ENCODE measurements around the gene EXD1.

DNA sequence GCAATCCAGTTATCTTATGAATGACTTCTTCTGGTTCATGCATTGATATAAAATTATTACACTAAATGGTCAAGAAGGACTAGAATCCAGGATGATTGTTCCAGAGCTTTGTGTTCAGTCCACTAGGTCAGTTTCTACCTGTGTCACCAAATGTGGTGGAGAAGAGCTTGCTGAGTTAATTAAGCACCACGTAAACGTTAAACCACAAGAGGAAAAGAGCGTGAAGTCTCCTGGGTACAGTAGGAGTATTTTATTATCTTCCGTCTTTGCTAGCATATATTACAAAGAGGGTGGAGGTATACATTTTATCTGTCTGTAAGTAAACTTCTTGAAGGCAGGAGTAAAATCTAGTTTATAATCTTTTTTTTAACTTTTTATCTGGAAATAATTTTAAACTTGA lies 24.0 kb upstream of the EXD1 start:
- TF ChIP-seq DNMT1 (CRISPR knock-in tag; IDR thresholded peaks at IDR 0.05), result no peak
- no peak for TF ChIP-seq CEBPB (IDR thresholded peaks at IDR 0.05; ENCODE audit: borderline replicate concordance, low read depth, low read length)
- TF ChIP-seq REL (CRISPR knock-in tag; conservative IDR thresholded peaks at IDR 0.05), result no peak
- TF ChIP-seq CREB1 (IDR thresholded peaks at IDR 0.05), result no peak
- TF ChIP-seq CREB1 (CRISPR knock-in tag; IDR thresholded peaks at IDR 0.05), result no peak

Measured in HepG2 (cell line).